ENCODE results near the gene TMEM150B. TPM values are rescaled to one million over a fixed set of nuclear protein-coding genes. Genes with fewer than 3 reads are reported as not detected.

The TMEM150B gene
- total and polyA plus RNA-seq, 2 of the 13 experiments (the other 11 are each of a cell fraction or from before 2014, with no cell fraction given), result 1.3 to 1.8 TPM

GRCh38 chr19:55333870-55334269 lies 8.7 kb upstream of the TMEM150B start (continued):
- no peak for TF ChIP-seq SIX1 (CRISPR knock-in tag; IDR thresholded peaks at IDR 0.05; ENCODE audit: borderline replicate concordance)
- TF ChIP-seq ZBTB4 (CRISPR knock-in tag; IDR thresholded peaks at IDR 0.05; ENCODE audit: borderline replicate concordance), result no peak
- TF ChIP-seq SALL2 (CRISPR knock-in tag; IDR thresholded peaks at IDR 0.05), result 0 out of 2 replicates have a peak, but pooled peaks have one; percentile 17
- no peak for TF ChIP-seq CAMTA2 (CRISPR knock-in tag; IDR thresholded peaks at IDR 0.05; ENCODE audit: borderline replicate concordance)
- TF ChIP-seq SOX6 (IDR thresholded peaks at IDR 0.05), result no peak
- TF ChIP-seq SOX6 (CRISPR knock-in tag; IDR thresholded peaks at IDR 0.05), result peak; percentile 76
- no peak for TF ChIP-seq CERS6 (CRISPR knock-in tag; IDR thresholded peaks at IDR 0.05)
- TF ChIP-seq TGIF2 (CRISPR knock-in tag; IDR thresholded peaks at IDR 0.05), result peak; percentile 59; the same call in 1 of the 2 replicates
- TF ChIP-seq AHDC1 (CRISPR knock-in tag; IDR thresholded peaks at IDR 0.05; ENCODE audit: borderline replicate concordance), result peak; percentile 27; the same call in 1 of the 2 replicates
- TF ChIP-seq ZNF674 (CRISPR knock-in tag; IDR thresholded peaks at IDR 0.05; ENCODE audit: low read depth), result no peak
- TF ChIP-seq ZNF670 (CRISPR knock-in tag; IDR thresholded peaks at IDR 0.05; ENCODE audit: borderline replicate concordance), result peak; percentile 46; the same call in 1 of the 2 replicates
- TF ChIP-seq HNF1A (IDR thresholded peaks at IDR 0.05; ENCODE audit: low read depth), result no peak
- TF ChIP-seq HNF1A (CRISPR knock-in tag; IDR thresholded peaks at IDR 0.05; ENCODE audit: borderline replicate concordance), result 0 out of 2 replicates have a peak, but pooled peaks have one; percentile 46
- no peak for TF ChIP-seq SOX13 (IDR thresholded peaks at IDR 0.05)
- peak in 1 of 2 experiments; percentile 48; a peak in 2 of 4 replicates for TF ChIP-seq SOX13 (CRISPR knock-in tag; conservative IDR thresholded peaks at IDR 0.05 in 1 of 2, IDR thresholded peaks at IDR 0.05 in 1 of 2)
- peak; percentile 78; the same call in 1 of the 2 replicates for TF ChIP-seq BRCA1 (CRISPR knock-in tag; IDR thresholded peaks at IDR 0.05)

All from HepG2 (cell line).